ENCODE measurements around the gene TMEM229A.

TMEM229A gene

DNA sequence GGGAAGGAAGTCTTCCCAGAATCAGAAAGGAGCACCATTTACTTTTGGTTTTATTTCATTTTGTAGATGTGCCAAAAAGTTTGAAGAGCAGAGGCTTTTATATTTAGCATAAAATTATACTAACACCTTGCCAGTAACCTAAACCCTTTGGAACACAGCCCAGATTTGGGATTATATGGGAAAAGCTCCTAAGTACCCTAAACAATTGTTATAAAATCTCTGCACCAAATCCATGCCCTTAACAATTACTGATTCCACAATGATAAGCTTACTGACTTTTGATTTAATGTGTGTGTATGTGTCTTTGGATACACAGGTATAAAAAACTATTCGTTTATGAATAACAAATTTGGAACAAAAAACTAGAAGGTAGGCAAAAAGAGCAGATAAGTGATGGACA lies 39.0 kb upstream of the TMEM229A start:
- Histone ChIP-seq H3K4me1 (ENCODE audit: insufficient read depth, insufficient read length) (no peaks in the 10 kb centered on the region), H3K4me3 (ENCODE audit: insufficient read length, low read depth) (no peak overlapping the region), H3K9me3 (ENCODE audit: insufficient read depth, low read length) (no peaks in the 10 kb centered on the region), H3K27me3 (ENCODE audit: insufficient read depth, insufficient read length) (no peaks in the 10 kb centered on the region), H3K36me3 (ENCODE audit: insufficient read depth, insufficient read length, low read length) (no peaks in the 10 kb centered on the region), H3K9ac (ENCODE audit: insufficient read length, low read depth) (no peak overlapping the region)
- TF ChIP-seq YY1 (IDR thresholded peaks at IDR 0.05; ENCODE audit: insufficient read depth, insufficient read length) (no peak), ZNF274 (IDR thresholded peaks at IDR 0.05; ENCODE audit: low read depth, low read length) (no peak), SUZ12 (IDR thresholded peaks at IDR 0.05; ENCODE audit: extremely low read depth, insufficient read depth, insufficient read length) (no peak)
- no peak for DNase-seq (ENCODE audit: low read depth, low spot score)

DNA sequence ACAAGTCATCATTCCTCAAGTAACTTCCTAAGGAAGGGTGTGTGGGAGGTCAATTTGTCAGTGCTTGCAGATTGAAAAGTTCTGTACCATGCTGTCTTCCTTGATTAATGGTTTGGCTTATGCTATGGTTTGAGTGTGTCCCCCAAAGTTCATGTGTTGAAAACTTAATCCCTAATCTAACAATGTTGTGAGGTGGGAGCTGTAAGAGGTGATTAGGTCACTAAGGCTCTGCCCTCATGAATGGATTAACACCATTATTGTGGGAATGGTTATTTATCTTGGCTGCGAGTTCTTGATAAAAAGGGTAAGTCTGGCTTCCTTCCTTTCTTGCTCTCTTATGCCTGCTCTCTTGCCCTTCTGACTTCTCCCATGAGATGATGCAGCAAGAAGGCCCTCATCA lies 29.3 kb upstream of the TMEM229A start:
- DNase-seq (ENCODE audit: low read depth, low spot score) = no peak
- TF ChIP-seq ZNF274 (IDR thresholded peaks at IDR 0.05; ENCODE audit: low read depth, low read length) (no peak), YY1 (IDR thresholded peaks at IDR 0.05; ENCODE audit: insufficient read depth, insufficient read length) (no peak), SUZ12 (IDR thresholded peaks at IDR 0.05; ENCODE audit: extremely low read depth, insufficient read depth, insufficient read length) (no peak)
- H3K9ac ChIP-seq (ENCODE audit: insufficient read length, low read depth) = no peak overlapping the region
- H3K4me3 ChIP-seq (ENCODE audit: insufficient read length, low read depth) = no peak overlapping the region
- H3K36me3 ChIP-seq (ENCODE audit: insufficient read depth, insufficient read length, low read length) = no peaks in the 10 kb centered on the region
- no peaks in the 10 kb centered on the region for H3K4me1 ChIP-seq (ENCODE audit: insufficient read depth, insufficient read length)
- no peaks in the 10 kb centered on the region for H3K9me3 ChIP-seq (ENCODE audit: insufficient read depth, low read length)
- H3K27me3 ChIP-seq (ENCODE audit: insufficient read depth, insufficient read length) = no peaks in the 10 kb centered on the region

GRCh38 chr7:124060528-124060927 lies 27.7 kb upstream of the TMEM229A start:
- Histone ChIP-seq H3K4me1 (ENCODE audit: insufficient read depth, insufficient read length) (no peaks in the 10 kb centered on the region), H3K27me3 (ENCODE audit: insufficient read depth, insufficient read length) (no peaks in the 10 kb centered on the region), H3K4me3 (ENCODE audit: insufficient read length, low read depth) (no peak overlapping the region), H3K9me3 (ENCODE audit: insufficient read depth, low read length) (no peaks in the 10 kb centered on the region), H3K36me3 (ENCODE audit: insufficient read depth, insufficient read length, low read length) (no peaks in the 10 kb centered on the region), H3K9ac (ENCODE audit: insufficient read length, low read depth) (no peak overlapping the region)
- DNase-seq (ENCODE audit: low read depth, low spot score) = no peak
- TF ChIP-seq ZNF274 (IDR thresholded peaks at IDR 0.05; ENCODE audit: low read depth, low read length) (no peak), SUZ12 (IDR thresholded peaks at IDR 0.05; ENCODE audit: extremely low read depth, insufficient read depth, insufficient read length) (no peak), YY1 (IDR thresholded peaks at IDR 0.05; ENCODE audit: insufficient read depth, insufficient read length) (no peak)

- Histone ChIP-seq H3K27me3 (ENCODE audit: insufficient read depth, insufficient read length) (no peaks in the 10 kb centered on the region), H3K4me3 (ENCODE audit: insufficient read length, low read depth) (no peak overlapping the region), H3K36me3 (ENCODE audit: insufficient read depth, insufficient read length, low read length) (no peaks in the 10 kb centered on the region), H3K9ac (ENCODE audit: insufficient read length, low read depth) (no peak overlapping the region), H3K4me1 (ENCODE audit: insufficient read depth, insufficient read length) (no peaks in the 10 kb centered on the region), H3K9me3 (ENCODE audit: insufficient read depth, low read length) (no peaks in the 10 kb centered on the region)
- TF ChIP-seq YY1 (IDR thresholded peaks at IDR 0.05; ENCODE audit: insufficient read depth, insufficient read length) (no peak), ZNF274 (IDR thresholded peaks at IDR 0.05; ENCODE audit: low read depth, low read length) (no peak), SUZ12 (IDR thresholded peaks at IDR 0.05; ENCODE audit: extremely low read depth, insufficient read depth, insufficient read length) (no peak)
- no peak for DNase-seq (ENCODE audit: low read depth, low spot score)
Observed at GRCh38 chr7:124059375-124059774, 26.5 kb upstream of the TMEM229A start.

DNA sequence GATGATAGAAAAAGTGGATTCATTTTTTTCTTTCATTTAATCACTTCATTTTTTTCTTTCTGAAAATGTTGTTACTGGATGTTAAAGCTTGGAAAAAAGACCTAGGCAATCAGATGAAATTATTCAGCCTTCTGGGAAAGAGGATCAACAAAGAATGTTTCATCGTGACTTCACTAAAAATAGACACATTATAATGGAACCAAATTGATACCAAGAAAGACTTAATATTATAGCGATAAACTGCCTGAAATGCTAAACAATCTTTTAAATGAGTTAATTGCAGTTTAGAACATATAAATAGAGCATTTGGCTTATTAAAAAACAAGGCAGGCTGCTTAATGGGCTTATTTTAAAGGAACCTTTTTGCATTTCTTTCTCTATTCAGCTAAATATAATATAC lies 25.6 kb upstream of the TMEM229A start:
- Histone ChIP-seq H3K27me3 (ENCODE audit: insufficient read depth, insufficient read length) (no peaks in the 10 kb centered on the region), H3K4me1 (ENCODE audit: insufficient read depth, insufficient read length) (no peaks in the 10 kb centered on the region), H3K4me3 (ENCODE audit: insufficient read length, low read depth) (no peak overlapping the region), H3K9ac (ENCODE audit: insufficient read length, low read depth) (no peak overlapping the region), H3K36me3 (ENCODE audit: insufficient read depth, insufficient read length, low read length) (no peaks in the 10 kb centered on the region), H3K9me3 (ENCODE audit: insufficient read depth, low read length) (no peaks in the 10 kb centered on the region)
- TF ChIP-seq SUZ12 (IDR thresholded peaks at IDR 0.05; ENCODE audit: extremely low read depth, insufficient read depth, insufficient read length) (no peak), YY1 (IDR thresholded peaks at IDR 0.05; ENCODE audit: insufficient read depth, insufficient read length) (no peak), ZNF274 (IDR thresholded peaks at IDR 0.05; ENCODE audit: low read depth, low read length) (no peak)
- no peak for DNase-seq (ENCODE audit: low read depth, low spot score)

- Histone ChIP-seq H3K36me3 (ENCODE audit: insufficient read depth, insufficient read length, low read length) (no peaks in the 10 kb centered on the region), H3K27me3 (ENCODE audit: insufficient read depth, insufficient read length) (no peaks in the 10 kb centered on the region), H3K4me3 (ENCODE audit: insufficient read length, low read depth) (no peak overlapping the region), H3K4me1 (ENCODE audit: insufficient read depth, insufficient read length) (no peaks in the 10 kb centered on the region), H3K9me3 (ENCODE audit: insufficient read depth, low read length) (no peaks in the 10 kb centered on the region), H3K9ac (ENCODE audit: insufficient read length, low read depth) (no peak overlapping the region)
- TF ChIP-seq ZNF274 (IDR thresholded peaks at IDR 0.05; ENCODE audit: low read depth, low read length) (no peak), YY1 (IDR thresholded peaks at IDR 0.05; ENCODE audit: insufficient read depth, insufficient read length) (no peak), SUZ12 (IDR thresholded peaks at IDR 0.05; ENCODE audit: extremely low read depth, insufficient read depth, insufficient read length) (no peak)
- DNase-seq (ENCODE audit: low read depth, low spot score) = no peak
Observed at GRCh38 chr7:124057872-124058271, 25.0 kb upstream of the TMEM229A start.

DNA sequence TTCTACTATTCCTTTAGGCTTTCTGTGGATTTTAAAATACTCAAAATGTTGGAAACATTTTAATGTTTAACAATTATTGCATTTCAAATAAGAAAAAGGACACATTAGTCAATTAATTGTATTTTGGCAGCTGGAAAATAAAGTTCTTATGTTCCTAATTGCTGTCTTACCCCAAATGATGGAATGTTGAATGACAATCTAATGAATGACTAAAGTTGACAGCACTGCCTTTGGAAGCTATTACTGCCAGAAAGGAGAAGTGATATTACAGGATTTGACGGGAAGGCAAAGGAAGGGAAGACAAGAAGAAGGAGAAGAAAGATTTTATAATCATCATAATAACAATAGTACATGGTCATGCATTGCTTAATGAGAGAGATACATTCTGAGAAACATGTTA lies 23.4 kb upstream of the TMEM229A start:
- Histone ChIP-seq H3K9me3 (ENCODE audit: insufficient read depth, low read length) (no peaks in the 10 kb centered on the region), H3K4me3 (ENCODE audit: insufficient read length, low read depth) (no peak overlapping the region), H3K36me3 (ENCODE audit: insufficient read depth, insufficient read length, low read length) (no peaks in the 10 kb centered on the region), H3K4me1 (ENCODE audit: insufficient read depth, insufficient read length) (no peaks in the 10 kb centered on the region), H3K9ac (ENCODE audit: insufficient read length, low read depth) (no peak overlapping the region), H3K27me3 (ENCODE audit: insufficient read depth, insufficient read length) (no peaks in the 10 kb centered on the region)
- TF ChIP-seq ZNF274 (IDR thresholded peaks at IDR 0.05; ENCODE audit: low read depth, low read length) (no peak), SUZ12 (IDR thresholded peaks at IDR 0.05; ENCODE audit: extremely low read depth, insufficient read depth, insufficient read length) (no peak), YY1 (IDR thresholded peaks at IDR 0.05; ENCODE audit: insufficient read depth, insufficient read length) (no peak)
- no peak for DNase-seq (ENCODE audit: low read depth, low spot score)
